ENCODE data around the gene TECPR1.

The TECPR1 gene

GRCh38 chr7:98251601-98252424 lies at the start of gene TECPR1:
TECPR1 (minus strand) TSS chr7:98252232; CDS start chr7:98246146, 6,086 bp downstream.
- DNase-seq (ENCODE audit: low spot score) = peak; percentile 100

- DNase-seq (ENCODE audit: low spot score) = no peak
Observed at GRCh38 chr7:98300595-98301372, 48.8 kb upstream of the TECPR1 start.

- DNase-seq (ENCODE audit: low spot score) = no peak
Observed at GRCh38 chr7:98297626-98298286, 45.7 kb upstream of the TECPR1 start.

- DNase-seq (ENCODE audit: low spot score) = no peak
Observed at GRCh38 chr7:98296833-98297232, 44.8 kb upstream of the TECPR1 start.

GRCh38 chr7:98295467-98296192 lies 43.6 kb upstream of the TECPR1 start:
- no peak for DNase-seq (ENCODE audit: low spot score)

GRCh38 chr7:98294798-98295382 lies 42.9 kb upstream of the TECPR1 start:
- peak; percentile 69 for DNase-seq (ENCODE audit: low spot score)

- no peak for DNase-seq (ENCODE audit: low spot score)
Observed at GRCh38 chr7:98294326-98294725, 42.3 kb upstream of the TECPR1 start.

GRCh38 chr7:98293746-98294145 lies 41.7 kb upstream of the TECPR1 start:
- no peak for DNase-seq (ENCODE audit: low spot score)

- no peak for DNase-seq (ENCODE audit: low spot score)
Observed at GRCh38 chr7:98293265-98293664, 41.2 kb upstream of the TECPR1 start.

GRCh38 chr7:98291717-98292116 lies 39.7 kb upstream of the TECPR1 start:
- DNase-seq (ENCODE audit: low spot score) = no peak

GRCh38 chr7:98289333-98289875 lies 37.4 kb upstream of the TECPR1 start:
- DNase-seq (ENCODE audit: low spot score) = no peak

GRCh38 chr7:98288064-98288823 lies 36.2 kb upstream of the TECPR1 start:
- no peak for DNase-seq (ENCODE audit: low spot score)

- DNase-seq (ENCODE audit: low spot score) = no peak
Observed at GRCh38 chr7:98287486-98287959, 35.5 kb upstream of the TECPR1 start.

GRCh38 chr7:98286701-98287485 lies 34.9 kb upstream of the TECPR1 start:
- no peak for DNase-seq (ENCODE audit: low spot score)

GRCh38 chr7:98286093-98286539 lies 34.1 kb upstream of the TECPR1 start:
- DNase-seq (ENCODE audit: low spot score) = peak; percentile 86

GRCh38 chr7:98285157-98286092 lies 33.4 kb upstream of the TECPR1 start:
- no peak for DNase-seq (ENCODE audit: low spot score)

- DNase-seq (ENCODE audit: low spot score) = peak; percentile 88
Observed at GRCh38 chr7:98284335-98285036, 32.5 kb upstream of the TECPR1 start.

GRCh38 chr7:98283887-98284222 lies 31.8 kb upstream of the TECPR1 start:
- DNase-seq (ENCODE audit: low spot score) = no peak

Data from AG20443 (cell line).